HepG2 (cell line): ENCODE results near the gene ASH1L. TPM values are rescaled to one million over a fixed set of nuclear protein-coding genes. Genes with fewer than 3 reads are reported as not detected.

Source experiments
- ATAC-seq: fragments of 200-7000 bp; cut with Tn5 transposase; 3 replicates; pipeline ENCODE4 v1.9.1; 2020; ENCODE audit warnings: mild to moderate bottlenecking, moderate library complexity
- BruUV-seq: library from RNA; stranded (reverse); fragments of 400-500 nt; replicated peaks from 2 replicates; lab custom pipeline; 2021; lab: Mats Ljungman, UMichigan
- CTCF ChIA-PET: fragments of 300-600 bp; formaldehyde crosslinking; extraction: SDS; loops from one replicate; lab custom pipeline; 2021; ENCODE audit warnings: low total read pairs, inconsistent platforms, low intra/inter-chr PET ratio; lab: Yijun Ruan, JAX
- POLR2A ChIA-PET: fragments of 350-600 bp; sonication (Branson Sonifier 250); formaldehyde crosslinking; loops from one replicate; lab custom pipeline; 2020; ENCODE audit warnings: antibody characterized with exemption, inconsistent platforms; lab: Yijun Ruan, JAX
- DNase-seq: peaks from one replicate; pipeline ENCODE4 v3.0.0-alpha.2; 2015; ENCODE audit warnings: low spot score
- FAIRE-seq: peaks from 3 replicates; lab custom pipeline; 2011; peaks lifted over from hg19 to GRCh38; lab: Jason Lieb, UNC
- H2AFZ ChIP-seq: one replicate; pipeline ENCODE4 v1.6.1; 2011; ENCODE audit warnings: low read length, inconsistent platforms
- H3K27ac ChIP-seq: fragments of 300-600 bp; 3 replicates; pipeline ENCODE4 v1.8.0; 2011; ENCODE audit warnings: mixed run types, mild to moderate bottlenecking, mixed read lengths, low read length, inconsistent platforms; ENCODE audit not compliant: insufficient read depth; ENCODE audit errors: extremely low read length
- H3K27me3 ChIP-seq, 2 experiments: fragments of 200-600 bp in 1 of 2; 2 replicates in 1 of 2; 3 replicates in 1 of 2; pipeline versions ENCODE4 v1.6.0 to v1.8.0; 2011; ENCODE audit warnings: low read length in 2 of 2, mild to moderate bottlenecking in 2 of 2, moderate library complexity in 2 of 2, inconsistent platforms in 1 of 2; ENCODE audit not compliant: insufficient read depth in 2 of 2, control insufficient read depth in 1 of 2
- H3K36me3 ChIP-seq, 2 experiments: fragments of 200-600 bp in 1 of 2; replicated peaks in 1 of 2; 2 replicates in 1 of 2; 3 replicates in 1 of 2; pipeline versions ENCODE4 v1.5.1 to v1.8.0; 2011; ENCODE audit warnings: low read length in 2 of 2, inconsistent platforms in 1 of 2; ENCODE audit not compliant: insufficient read depth in 2 of 2, control insufficient read depth in 1 of 2
- H3K4me1 ChIP-seq: 2 replicates; pipeline ENCODE4 v1.5.1; 2012; ENCODE audit warnings: low read length, inconsistent platforms; ENCODE audit not compliant: insufficient read depth
- H3K4me2 ChIP-seq: 2 replicates; pipeline ENCODE4 v1.6.0; 2011; ENCODE audit warnings: low read depth, low read length, inconsistent platforms
- H3K4me3 ChIP-seq, 3 experiments: fragments of 200-600 bp in 1 of 3; sonication (generic), shearing (Covaris generic) in 1 of 3; replicated peaks in 1 of 3; 2 replicates each; pipeline ENCODE4 v1.5.1; 2011 to 2016; ENCODE audit warnings: low read length in 3 of 3, inconsistent platforms in 2 of 3, low read depth in 2 of 3, mild to moderate bottlenecking in 2 of 3, control low read depth in 1 of 3, mixed read lengths in 1 of 3; ENCODE audit not compliant: insufficient read depth in 1 of 3
- H3K79me2 ChIP-seq: one replicate; pipeline ENCODE4 v1.6.1; 2011; ENCODE audit warnings: low read length, inconsistent platforms; ENCODE audit not compliant: insufficient read depth
- H3K9ac ChIP-seq: 2 replicates; pipeline ENCODE4 v1.6.0; 2011; ENCODE audit warnings: mild to moderate bottlenecking, low read depth, low read length, inconsistent platforms; ENCODE audit not compliant: insufficient read depth
- H3K9me3 ChIP-seq: 2 replicates; pipeline ENCODE4 v1.5.1; 2012; ENCODE audit warnings: mild to moderate bottlenecking, low read length
- H4K20me1 ChIP-seq: 2 replicates; pipeline ENCODE4 v1.6.0; 2011; ENCODE audit warnings: inconsistent platforms, mild to moderate bottlenecking, low read length, moderate library complexity; ENCODE audit not compliant: insufficient read depth
- AGO2 ChIP-seq: fragments of 200-400 bp; formaldehyde crosslinking; optimal IDR thresholded peaks from 2 replicates; pipeline ENCODE3; 2017; ENCODE audit warnings: mild to moderate bottlenecking, low read depth, low read length, moderate library complexity
- ATF1 ChIP-seq: IDR thresholded peaks from 2 replicates; pipeline ENCODE4 v1.6.1; 2016; ENCODE audit warnings: mild to moderate bottlenecking, control low read depth
- DPF2 ChIP-seq: sonication (generic); formaldehyde crosslinking; IDR thresholded peaks from 2 replicates; pipeline ENCODE4 v1.4.0; 2020; ENCODE audit warnings: mild to moderate bottlenecking, low read depth, missing genetic modification reagents, borderline replicate concordance
- GTF3A ChIP-seq: sonication (generic); formaldehyde crosslinking; conservative IDR thresholded peaks from 2 replicates; pipeline ENCODE4 v1.4.0; 2020; ENCODE audit warnings: mild to moderate bottlenecking, missing genetic modification reagents
- HOXD1 ChIP-seq: sonication (generic); formaldehyde crosslinking; IDR thresholded peaks from 2 replicates; pipeline ENCODE4 v1.5.0; 2020; ENCODE audit warnings: missing genetic modification reagents
- IRX3 ChIP-seq: sonication (generic); formaldehyde crosslinking; IDR thresholded peaks from 2 replicates; pipeline ENCODE4 v1.8.1; 2023; ENCODE audit warnings: mild to moderate bottlenecking, low read depth, missing genetic modification reagents, borderline replicate concordance
- KLF12 ChIP-seq: sonication (generic); formaldehyde crosslinking; IDR thresholded peaks from 2 replicates; pipeline ENCODE4 v1.4.0; 2020; ENCODE audit warnings: missing genetic modification reagents, borderline replicate concordance
- NBN ChIP-seq: fragments of 450-650 bp; conservative IDR thresholded peaks from 2 replicates; pipeline ENCODE4 v1.6.1; 2017
- PTBP1 ChIP-seq: fragments of 200-400 bp; formaldehyde crosslinking; IDR thresholded peaks from 2 replicates; pipeline ENCODE4 v1.6.1; 2018; ENCODE audit warnings: low read length, low read depth; ENCODE audit not compliant: poor library complexity, severe bottlenecking
- STAT5B ChIP-seq: sonication (generic); formaldehyde crosslinking; IDR thresholded peaks from 2 replicates; pipeline ENCODE4 v1.4.0; 2020; ENCODE audit warnings: missing genetic modification reagents
- ZNF3 ChIP-seq: IDR thresholded peaks from 2 replicates; pipeline ENCODE4 v1.7.0; 2017; ENCODE audit warnings: inconsistent platforms
- ZNF432 ChIP-seq: sonication (generic); formaldehyde crosslinking; IDR thresholded peaks from 2 replicates; pipeline ENCODE4 v1.5.0; 2020; ENCODE audit warnings: missing genetic modification reagents, mild to moderate bottlenecking, borderline replicate concordance
- ZNF605 ChIP-seq: sonication (generic); formaldehyde crosslinking; IDR thresholded peaks from 2 replicates; pipeline ENCODE4 v1.8.0; 2022; ENCODE audit warnings: mild to moderate bottlenecking, missing genetic modification reagents
- ZSCAN9 ChIP-seq: IDR thresholded peaks from 2 replicates; pipeline ENCODE4 v1.6.1; 2016; ENCODE audit warnings: borderline replicate concordance
- WGBS: methylation state at CpG from one replicate; pipeline ENCODE4 v1.1.6; 2017; ENCODE audit warnings: low lambda C conversion rate; 5-methylcytosine and 5-hydroxymethylcytosine counted together
- in situ Hi-C: cut with HindIII; loops from 2 replicates; pipeline ENCODE4 v1.10.0; 2017; ENCODE audit warnings: low pct_unique_long_range_greater_than_20kb; ENCODE audit not compliant: extremely low pct_ligation_motif_present
- intact Hi-C: fragments of 100-400 bp; cut with micrococcal nuclease; formaldehyde crosslinking; loops from one replicate; pipeline ENCODE4 v1.10.0; 2022; ENCODE audit not compliant: unreplicated experiment
- polyA plus RNA-seq, 8 experiments: library from polyadenylated mRNA; depleted of rRNA in 3 of 8; stranded (reverse) in 7 of 8; unstranded in 1 of 8; fragments of >200 nt; fragmentation: Illumina TruSeq in 4 of 8; extraction: Trizol in 4 of 8; gene quantifications; 2 replicates each; pipeline versions ENCODE4 v1.2.1 to v1.2.3, GENCODE V29; 2011 to 2016; ENCODE audit warnings: low read depth in 4 of 8, missing spikeins in 1 of 8, mixed read lengths in 1 of 8; ENCODE audit not compliant: insufficient read depth in 1 of 8
- total RNA-seq, 5 experiments: library from RNA; depleted of rRNA; stranded (reverse); fragments of >200 nt; fragmentation: Illumina TruSeq; extraction: Trizol; gene quantifications; 2 replicates each; pipeline ENCODE4 v1.2.3, GENCODE V29; 2016; ENCODE audit warnings: low read depth in 1 of 5

ASH1L gene
- total and polyA plus RNA-seq, 2 of the 13 experiments (the other 11 are each of a cell fraction or from before 2014, with no cell fraction given) = 10.2 to 15.3 TPM

GRCh38 chr1:155518484-155518883, 44.1 kb downstream of the ASH1L start:
- no peak for TF ChIP-seq HOXD1 (CRISPR knock-in tag)
- TF ChIP-seq ATF1 (CRISPR knock-in tag) = no peak
- no peak for TF ChIP-seq ZNF432 (CRISPR knock-in tag)
- no peak for TF ChIP-seq ZNF605
- no peak for TF ChIP-seq NBN
- no peak for TF ChIP-seq ZSCAN9
- no peak for TF ChIP-seq AGO2
- no peak for TF ChIP-seq KLF12
- TF ChIP-seq GTF3A (CRISPR knock-in tag) = no peak
- TF ChIP-seq PTBP1 = no peak
- no peak for TF ChIP-seq STAT5B (CRISPR knock-in tag)
- TF ChIP-seq DPF2 (CRISPR knock-in tag) = no peak
- no peak for TF ChIP-seq ZNF3 (CRISPR knock-in tag)
- TF ChIP-seq IRX3 (CRISPR knock-in tag) = no peak
- intact Hi-C loops (loop anchor here (5.0 kb wide), 1 partner anchor 406 kb away; no protein-coding TSS in a partner anchor), in situ Hi-C loops (no loop called here)
- ChIA-PET POLR2A (no interaction called here), CTCF (no interaction called here)
- H3K4me2 ChIP-seq = no peak overlapping the region
- no peak overlapping the region for H2AFZ ChIP-seq
- H3K27ac ChIP-seq = no peak overlapping the region
- no peaks in the 10 kb centered on the region for H3K9me3 ChIP-seq
- FAIRE-seq (no peak), DNase-seq (no peak), ATAC-seq (no peak)
- H3K4me3 ChIP-seq = no peak overlapping the region
- BruUV-seq = no TSS peak
- H3K79me2 ChIP-seq = peaks cover 67% of the 10 kb centered on the region
- peaks cover 1 to 23% of the 10 kb centered on the region in 2 experiments for H3K36me3 ChIP-seq
- no peak overlapping the region for H3K9ac ChIP-seq
- H3K27me3 ChIP-seq = no peaks in the 10 kb centered on the region; a peak in 1 of 5 replicates
- H4K20me1 ChIP-seq = peaks cover 9% of the 10 kb centered on the region; the same call in 1 of the 2 replicates
- no peaks in the 10 kb centered on the region for H3K4me1 ChIP-seq
- WGBS = 95% methylated on average over 4 of the region's 4 CpGs
